HL-60 (cell line): ENCODE data around the gene BRD4.

Experiments used
- DNase-seq, 2 experiments: peaks; one replicate each; pipeline ENCODE4 v3.0.0-alpha.2; 2010 to 2020; ENCODE audit warnings: low read depth in 1 of 2, low spot score in 1 of 2
- H3K27ac ChIP-seq: fragments of 250-450 bp; sonication (Bioruptor Pico); replicated peaks from 2 replicates; pipeline ENCODE4 v1.5.1; 2020; ENCODE audit warnings: mild to moderate bottlenecking, moderate library complexity
- H3K27me3 ChIP-seq: fragments of 250-450 bp; sonication (Bioruptor Pico); 2 replicates; pipeline ENCODE4 v1.5.1; 2021; ENCODE audit warnings: mild to moderate bottlenecking, moderate library complexity; ENCODE audit not compliant: insufficient read depth, poor library complexity, severe bottlenecking
- H3K4me3 ChIP-seq: replicated peaks from 2 replicates; pipeline ENCODE4 v1.5.1; 2011; ENCODE audit warnings: mild to moderate bottlenecking, control low read depth, low read length; ENCODE audit not compliant: insufficient read depth
- GABPA ChIP-seq: IDR thresholded peaks from 2 replicates; pipeline ENCODE4 v1.6.1; 2012; ENCODE audit warnings: low read depth
- POLR2AphosphoS5 ChIP-seq: IDR thresholded peaks from 2 replicates; pipeline ENCODE4 v1.6.1; 2012; ENCODE audit warnings: low read depth
- SPI1 ChIP-seq: IDR thresholded peaks from 2 replicates; pipeline ENCODE4 v1.6.1; 2012; ENCODE audit warnings: low read depth, mild to moderate bottlenecking, borderline replicate concordance
- TF ChIP-seq, protein P1 (sequence below): IDR thresholded peaks from 2 replicates; pipeline ENCODE4 v1.6.1; 2012; ENCODE audit warnings: low read depth; ENCODE audit not compliant: insufficient replicate concordance
- TF ChIP-seq, protein P2 (sequence below): IDR thresholded peaks from one replicate; pipeline ENCODE4 v1.5.1; 2011; ENCODE audit warnings: low read length, control low read depth, inconsistent platforms; ENCODE audit not compliant: insufficient read depth

BRD4 gene

DNA sequence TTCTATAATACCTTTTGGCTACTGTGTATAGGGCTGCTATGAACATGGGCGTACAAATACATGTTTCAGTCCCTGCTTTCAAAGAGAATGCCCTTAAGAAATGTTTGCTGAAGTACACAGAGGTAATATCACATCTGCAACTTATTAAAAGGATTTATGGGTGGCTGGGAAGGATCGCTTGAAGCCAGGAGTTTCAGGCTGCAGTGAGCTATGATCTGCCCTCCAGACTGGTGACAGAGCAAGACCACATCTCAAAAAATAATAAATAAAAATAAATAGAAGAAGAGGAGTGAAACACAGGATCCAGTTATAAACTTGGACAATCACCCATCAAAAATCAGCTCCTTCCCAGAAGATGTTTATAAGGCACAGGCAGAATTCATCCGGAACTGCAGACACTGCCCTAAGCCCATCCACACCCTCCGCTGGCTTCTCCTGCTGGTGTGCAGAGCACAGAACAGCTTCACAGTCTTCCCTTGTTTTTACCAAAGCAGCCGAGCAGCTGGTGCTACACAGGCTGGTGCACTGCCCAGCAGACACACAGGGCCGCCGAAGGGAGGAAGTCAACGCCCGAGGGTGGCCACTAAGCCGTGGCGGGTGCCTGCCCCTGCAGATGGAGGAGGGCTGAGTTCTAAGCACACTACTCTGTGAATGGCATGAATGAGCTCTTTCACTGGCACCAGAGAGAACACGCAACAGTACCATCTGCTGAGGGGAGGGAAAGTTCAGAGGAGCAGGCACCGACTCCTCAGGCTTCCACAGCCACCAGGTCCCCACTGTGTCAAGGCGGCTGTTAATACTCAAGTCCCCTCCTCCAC, 44.0 kb downstream of the BRD4 start:
- Histone ChIP-seq H3K27me3 (no peaks in the 10 kb centered on the region), H3K4me3 (no peak overlapping the region), H3K27ac (no peak overlapping the region)
- peak in 1 of 2 experiments; percentile 62 for DNase-seq
- TF ChIP-seq, protein P1, sequence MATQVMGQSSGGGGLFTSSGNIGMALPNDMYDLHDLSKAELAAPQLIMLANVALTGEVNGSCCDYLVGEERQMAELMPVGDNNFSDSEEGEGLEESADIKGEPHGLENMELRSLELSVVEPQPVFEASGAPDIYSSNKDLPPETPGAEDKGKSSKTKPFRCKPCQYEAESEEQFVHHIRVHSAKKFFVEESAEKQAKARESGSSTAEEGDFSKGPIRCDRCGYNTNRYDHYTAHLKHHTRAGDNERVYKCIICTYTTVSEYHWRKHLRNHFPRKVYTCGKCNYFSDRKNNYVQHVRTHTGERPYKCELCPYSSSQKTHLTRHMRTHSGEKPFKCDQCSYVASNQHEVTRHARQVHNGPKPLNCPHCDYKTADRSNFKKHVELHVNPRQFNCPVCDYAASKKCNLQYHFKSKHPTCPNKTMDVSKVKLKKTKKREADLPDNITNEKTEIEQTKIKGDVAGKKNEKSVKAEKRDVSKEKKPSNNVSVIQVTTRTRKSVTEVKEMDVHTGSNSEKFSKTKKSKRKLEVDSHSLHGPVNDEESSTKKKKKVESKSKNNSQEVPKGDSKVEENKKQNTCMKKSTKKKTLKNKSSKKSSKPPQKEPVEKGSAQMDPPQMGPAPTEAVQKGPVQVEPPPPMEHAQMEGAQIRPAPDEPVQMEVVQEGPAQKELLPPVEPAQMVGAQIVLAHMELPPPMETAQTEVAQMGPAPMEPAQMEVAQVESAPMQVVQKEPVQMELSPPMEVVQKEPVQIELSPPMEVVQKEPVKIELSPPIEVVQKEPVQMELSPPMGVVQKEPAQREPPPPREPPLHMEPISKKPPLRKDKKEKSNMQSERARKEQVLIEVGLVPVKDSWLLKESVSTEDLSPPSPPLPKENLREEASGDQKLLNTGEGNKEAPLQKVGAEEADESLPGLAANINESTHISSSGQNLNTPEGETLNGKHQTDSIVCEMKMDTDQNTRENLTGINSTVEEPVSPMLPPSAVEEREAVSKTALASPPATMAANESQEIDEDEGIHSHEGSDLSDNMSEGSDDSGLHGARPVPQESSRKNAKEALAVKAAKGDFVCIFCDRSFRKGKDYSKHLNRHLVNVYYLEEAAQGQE, result no peak
- peak; percentile 70 for TF ChIP-seq SPI1
- TF ChIP-seq GABPA, result no peak
- TF ChIP-seq POLR2AphosphoS5, result no peak
- TF ChIP-seq, protein P2, sequence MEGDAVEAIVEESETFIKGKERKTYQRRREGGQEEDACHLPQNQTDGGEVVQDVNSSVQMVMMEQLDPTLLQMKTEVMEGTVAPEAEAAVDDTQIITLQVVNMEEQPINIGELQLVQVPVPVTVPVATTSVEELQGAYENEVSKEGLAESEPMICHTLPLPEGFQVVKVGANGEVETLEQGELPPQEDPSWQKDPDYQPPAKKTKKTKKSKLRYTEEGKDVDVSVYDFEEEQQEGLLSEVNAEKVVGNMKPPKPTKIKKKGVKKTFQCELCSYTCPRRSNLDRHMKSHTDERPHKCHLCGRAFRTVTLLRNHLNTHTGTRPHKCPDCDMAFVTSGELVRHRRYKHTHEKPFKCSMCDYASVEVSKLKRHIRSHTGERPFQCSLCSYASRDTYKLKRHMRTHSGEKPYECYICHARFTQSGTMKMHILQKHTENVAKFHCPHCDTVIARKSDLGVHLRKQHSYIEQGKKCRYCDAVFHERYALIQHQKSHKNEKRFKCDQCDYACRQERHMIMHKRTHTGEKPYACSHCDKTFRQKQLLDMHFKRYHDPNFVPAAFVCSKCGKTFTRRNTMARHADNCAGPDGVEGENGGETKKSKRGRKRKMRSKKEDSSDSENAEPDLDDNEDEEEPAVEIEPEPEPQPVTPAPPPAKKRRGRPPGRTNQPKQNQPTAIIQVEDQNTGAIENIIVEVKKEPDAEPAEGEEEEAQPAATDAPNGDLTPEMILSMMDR, result no peak

DNA sequence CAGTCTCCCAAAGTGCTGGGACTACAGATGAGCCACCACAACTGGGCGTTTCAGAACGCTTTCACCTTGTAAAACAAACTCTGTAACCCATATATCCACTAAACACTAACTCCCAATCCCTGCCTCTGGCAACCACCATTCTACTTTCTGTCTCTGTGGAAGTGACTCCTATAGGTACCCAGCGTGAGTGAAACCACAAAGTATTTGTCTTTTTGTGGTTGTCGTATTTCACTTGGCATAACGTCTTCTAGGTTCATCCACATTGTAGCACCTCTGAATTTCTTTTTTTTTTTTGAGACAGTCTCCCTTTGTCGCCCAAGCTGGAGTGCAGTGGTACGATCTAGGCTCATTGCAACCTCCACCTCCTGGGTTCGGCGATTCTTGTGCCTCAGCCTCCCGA, 44.8 kb downstream of the BRD4 start:
- TF ChIP-seq, protein P1, result no peak
- TF ChIP-seq, protein P2, result no peak
- TF ChIP-seq POLR2AphosphoS5, result no peak
- TF ChIP-seq SPI1, result no peak
- no peak for TF ChIP-seq GABPA
- no peak overlapping the region for H3K27ac ChIP-seq
- no peak for DNase-seq
- no peak overlapping the region for H3K4me3 ChIP-seq
- H3K27me3 ChIP-seq, result no peaks in the 10 kb centered on the region

DNA sequence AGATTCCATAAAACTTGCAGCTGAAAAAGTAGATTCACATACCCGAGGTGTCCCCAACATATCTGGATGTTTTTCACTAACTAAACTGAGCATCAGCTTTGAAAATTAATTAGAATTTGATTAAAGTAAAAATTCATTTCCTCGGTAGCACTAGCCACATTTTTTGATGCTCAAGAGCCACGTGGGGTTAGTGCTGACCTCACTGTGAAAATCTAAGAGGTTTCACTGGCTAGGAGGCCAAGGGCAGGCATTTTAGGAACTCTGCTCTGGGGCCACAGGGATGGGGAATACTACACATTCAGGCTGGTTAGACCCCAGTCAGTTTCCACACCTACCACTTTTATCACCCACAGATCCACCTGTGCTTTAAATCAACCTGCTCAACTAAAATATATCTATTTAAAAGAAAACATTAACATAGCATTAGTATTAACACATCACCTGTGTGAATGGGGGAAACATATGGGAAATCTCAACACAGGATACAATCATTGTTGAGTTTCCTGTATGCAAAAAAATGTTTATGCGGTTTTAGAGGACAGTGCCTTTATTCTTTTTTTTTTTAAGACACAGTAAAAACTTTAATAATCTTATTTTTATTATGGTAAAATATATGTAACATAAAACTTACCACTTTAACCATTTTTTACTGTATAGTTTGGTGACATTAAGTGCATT, 45.5 kb downstream of the BRD4 start:
- DNase-seq, result no peak
- no peak for TF ChIP-seq POLR2AphosphoS5
- TF ChIP-seq, protein P1, result no peak
- no peak for TF ChIP-seq SPI1
- no peak for TF ChIP-seq GABPA
- TF ChIP-seq, protein P2, result no peak
- H3K27me3 ChIP-seq, result no peaks in the 10 kb centered on the region
- no peak overlapping the region for H3K27ac ChIP-seq
- H3K4me3 ChIP-seq, result no peak overlapping the region
